GM12878 (cell line): ENCODE measurements around the gene PRR5. TPM values are rescaled to one million over a fixed set of nuclear protein-coding genes. Genes with fewer than 3 reads are reported as not detected.
A peak's percentile ranks its signal among the peaks of the same experiment; 100 is the strongest.

Experiments used
- ATAC-seq: fragments of 200-7000 bp; cut with Tn5 transposase; 3 replicates; pipeline ENCODE4 v1.9.1; 2020; ENCODE audit warnings: mild to moderate bottlenecking, moderate library complexity
- BruUV-seq: library from RNA; stranded (reverse); fragments of 400-500 nt; replicated peaks from 2 replicates; lab custom pipeline; 2021; lab: Mats Ljungman, UMichigan
- CTCF ChIA-PET: fragments of 300-600 bp; sonication (Branson Sonifier 250); formaldehyde crosslinking; extraction: SDS; loops from one replicate; lab custom pipeline; 2021; ENCODE audit warnings: inconsistent platforms; lab: Yijun Ruan, JAX
- POLR2A ChIA-PET: fragments of 350-600 bp; formaldehyde crosslinking; extraction: SDS; loops from one replicate; lab custom pipeline; 2021; ENCODE audit warnings: inconsistent platforms; lab: Charles Lee
- RAD21 ChIA-PET: fragments of 300-600 bp; sonication (Branson Sonifier 250); formaldehyde crosslinking; loops from one replicate; lab custom pipeline; 2023; ENCODE audit warnings: antibody characterized with exemption; ENCODE audit not compliant: unreplicated experiment; lab: Charles Lee
- SMC1A ChIA-PET: fragments of 300-600 bp; sonication (Branson Sonifier 250); formaldehyde crosslinking; loops from one replicate; lab custom pipeline; 2023; ENCODE audit not compliant: unreplicated experiment, uncharacterized antibody; lab: Charles Lee
- DNase-seq: peaks from one replicate; pipeline ENCODE4 v3.0.0-alpha.2; 2011; ENCODE audit warnings: low read depth, low spot score
- FAIRE-seq: peaks from 3 replicates; lab custom pipeline; 2011; peaks lifted over from hg19 to GRCh38; lab: Jason Lieb, UNC
- H2AFZ ChIP-seq: 2 replicates; pipeline ENCODE4 v1.6.0; 2011; ENCODE audit warnings: low read depth, low read length, control low read depth; ENCODE audit not compliant: control insufficient read depth
- H3K27ac ChIP-seq: 2 replicates; pipeline ENCODE4 v1.5.1; 2011; ENCODE audit warnings: control low read depth; ENCODE audit not compliant: control insufficient read depth, insufficient read depth
- H3K27me3 ChIP-seq, 2 experiments: replicated peaks in 1 of 2; 2 replicates each; pipeline versions ENCODE4 v1.6.0 to v1.6.1; 2011; ENCODE audit warnings: low read length in 1 of 2; ENCODE audit not compliant: control insufficient read depth in 2 of 2, insufficient read depth in 2 of 2
- H3K36me3 ChIP-seq, 2 experiments: 2 replicates each; pipeline ENCODE4 v1.5.1; 2011; ENCODE audit warnings: low read length in 1 of 2; ENCODE audit not compliant: control insufficient read depth in 2 of 2, insufficient read depth in 2 of 2
- H3K4me1 ChIP-seq: 2 replicates; pipeline ENCODE4 v1.6.1; 2011; ENCODE audit warnings: mild to moderate bottlenecking, low read length, moderate library complexity, mixed read lengths; ENCODE audit not compliant: control insufficient read depth, insufficient read depth
- H3K4me2 ChIP-seq: 2 replicates; pipeline ENCODE4 v1.6.0; 2011; ENCODE audit warnings: control low read depth; ENCODE audit not compliant: control insufficient read depth, insufficient read depth
- H3K4me3 ChIP-seq: fragments of 200-600 bp; sonication (generic); 2 replicates; pipeline ENCODE4 v1.5.1; 2016
- H3K79me2 ChIP-seq: 2 replicates; pipeline ENCODE4 v1.6.0; 2011; ENCODE audit warnings: low read length; ENCODE audit not compliant: control insufficient read depth, insufficient read depth
- H3K9ac ChIP-seq: 2 replicates; pipeline ENCODE4 v1.8.0; 2011; ENCODE audit warnings: low read length, control low read depth, mixed read lengths; ENCODE audit not compliant: control insufficient read depth, insufficient read depth
- H3K9me3 ChIP-seq: replicated peaks from 3 replicates; pipeline ENCODE4 v1.5.1; 2011; ENCODE audit warnings: mild to moderate bottlenecking, low read length; ENCODE audit not compliant: control insufficient read depth, insufficient read depth
- H4K20me1 ChIP-seq: 2 replicates; pipeline ENCODE4 v1.6.0; 2011; ENCODE audit not compliant: control insufficient read depth, insufficient read depth
- BHLHE40 ChIP-seq, 2 experiments: fragments of 450-650 bp in 1 of 2; IDR thresholded peaks; 2 replicates each; pipeline ENCODE4 v1.6.1; 2011 to 2017; ENCODE audit warnings: low read depth in 2 of 2, borderline replicate concordance in 1 of 2, improper control_type of control experiment in 1 of 2, low read length in 1 of 2, mild to moderate bottlenecking in 1 of 2
- CHD1 ChIP-seq: IDR thresholded peaks from 2 replicates; pipeline ENCODE4 v1.6.1; 2012; ENCODE audit warnings: low read depth, low read length, improper control_type of control experiment
- EED ChIP-seq: sonication (generic); IDR thresholded peaks from 2 replicates; pipeline ENCODE4 v1.6.1; 2016; ENCODE audit warnings: antibody characterized with exemption, low read depth
- NR2C2 ChIP-seq: IDR thresholded peaks from 2 replicates; pipeline ENCODE4 v1.6.1; 2011; ENCODE audit warnings: borderline replicate concordance, low read depth; ENCODE audit not compliant: control insufficient read depth, insufficient read length
- POU2F2 ChIP-seq: IDR thresholded peaks from 3 replicates; pipeline ENCODE4 v1.6.1; 2011; ENCODE audit warnings: low read depth, mild to moderate bottlenecking, low read length, borderline replicate concordance
- SUPT20H ChIP-seq: IDR thresholded peaks from 2 replicates; pipeline ENCODE4 v1.6.1; 2011; ENCODE audit warnings: low read depth, mild to moderate bottlenecking, low read length, moderate library complexity, borderline replicate concordance; ENCODE audit not compliant: control insufficient read depth
- ZNF384 ChIP-seq: IDR thresholded peaks from 2 replicates; pipeline ENCODE4 v1.6.1; 2012; ENCODE audit warnings: low read depth, mild to moderate bottlenecking, low read length, improper control_type of control experiment, borderline replicate concordance
- WGBS: methylation state at CpG from one replicate; pipeline ENCODE4 v1.1.6; 2016; ENCODE audit warnings: low lambda C conversion rate; ENCODE audit not compliant: insufficient replicate concordance, insufficient coverage; ENCODE audit errors: missing lambda C conversion rate; 5-methylcytosine and 5-hydroxymethylcytosine counted together
- in situ Hi-C: fragments of 300-500 bp; cut with MboI; formaldehyde crosslinking; loops from 9 replicates; pipeline ENCODE4 v1.14.3; 2018; ENCODE audit warnings: mixed read lengths
- intact Hi-C: fragments of 100-400 bp; cut with micrococcal nuclease; formaldehyde crosslinking; loops from one replicate; pipeline ENCODE4 v1.14.2; 2022; ENCODE audit not compliant: unreplicated experiment
- polyA plus RNA-seq, 11 experiments: library from polyadenylated mRNA; depleted of rRNA in 4 of 11; unstranded in 6 of 11; stranded (reverse) in 5 of 11; fragments of >200 nt; fragmentation: Nextera tagmentation in 4 of 11; fragmentation: Illumina TruSeq in 1 of 11; extraction: Ambion mirVana in 4 of 11; extraction: Trizol in 1 of 11; gene quantifications; 1 replicate in 1 of 11; 2 replicates in 10 of 11; pipeline versions ENCODE4 v1.2.1 to v1.2.3, GENCODE V29; 2011 to 2016; ENCODE audit warnings: inconsistent platforms in 2 of 11, missing spikeins in 2 of 11, low read depth in 1 of 11
- total RNA-seq, 4 experiments: library from RNA; depleted of rRNA in 3 of 4; stranded (reverse); fragments of >200 nt in 3 of 4; fragmentation: Illumina TruSeq in 1 of 4; extraction: Trizol in 1 of 4; gene quantifications; 2 replicates each; pipeline versions ENCODE4 v1.2.1 to v1.2.3, GENCODE V29; 2013 to 2021
- TF ChIP-seq, protein P1 (sequence below): fragments of 450-650 bp; formaldehyde crosslinking; IDR thresholded peaks from 2 replicates; pipeline ENCODE4 v1.4.0; 2020; ENCODE audit warnings: mild to moderate bottlenecking, moderate library complexity
- TF ChIP-seq, protein P2 (sequence below): fragments of 450-650 bp; conservative IDR thresholded peaks from 2 replicates; pipeline ENCODE4 v1.6.1; 2017; ENCODE audit warnings: mild to moderate bottlenecking, moderate library complexity
- TF ChIP-seq, protein P3 (sequence below): fragments of 450-650 bp; IDR thresholded peaks from 2 replicates; pipeline ENCODE4 v1.6.1; 2016; ENCODE audit warnings: mild to moderate bottlenecking
- TF ChIP-seq, protein P4 (sequence below): IDR thresholded peaks from 2 replicates; pipeline ENCODE4 v1.6.1; 2011; ENCODE audit warnings: low read depth, mild to moderate bottlenecking, low read length, moderate library complexity, borderline replicate concordance; ENCODE audit errors: extremely low read depth
- TF ChIP-seq, protein P5 (sequence below): fragments of 450-650 bp; formaldehyde crosslinking; IDR thresholded peaks from 2 replicates; pipeline ENCODE4 v1.4.0; 2022; ENCODE audit warnings: mild to moderate bottlenecking, moderate library complexity

The PRR5 gene
- total and polyA plus RNA-seq, 10 of the 15 experiments (the other 5 are each of a cell fraction or from before 2014, with no cell fraction given): 0.03 to 9.4 (median 1.5) TPM

DNA sequence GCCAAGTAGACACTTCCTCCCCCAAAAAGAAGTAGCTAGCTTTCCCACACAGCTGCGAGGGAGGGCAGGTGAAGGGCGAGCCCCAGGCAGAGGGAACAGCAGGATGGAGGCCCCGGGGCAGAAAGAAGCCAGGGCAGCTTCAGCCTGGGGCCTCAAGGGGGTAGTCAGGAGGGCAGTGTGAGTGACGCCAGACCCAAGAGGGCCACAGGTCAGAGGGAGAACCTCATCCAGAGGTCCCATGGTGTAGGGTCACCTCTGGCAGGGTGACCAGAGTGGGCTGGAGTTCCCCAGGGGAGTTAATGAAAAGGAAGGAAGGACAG, 9.2 kb downstream of the PRR5 start:
- H3K9me3 ChIP-seq: no peaks in the 10 kb centered on the region
- BruUV-seq: no TSS peak
- ChIA-PET RAD21 (no interaction called here), POLR2A (no interaction called here), CTCF (no interaction called here), SMC1A (interaction anchor here (1.4 kb wide), 1 partner anchor 8 kb away, joined by 3 read pairs; no protein-coding TSS in a partner anchor)
- no peak overlapping the region for H3K4me3 ChIP-seq
- peaks cover 8% of the 10 kb centered on the region; the same call in 1 of the 2 replicates for H3K4me1 ChIP-seq
- no peaks in the 10 kb centered on the region for H4K20me1 ChIP-seq
- no peaks in the 10 kb centered on the region for H3K36me3 ChIP-seq
- FAIRE-seq (no peak), DNase-seq (no peak), ATAC-seq (peak; percentile 12; the same call in 2 of the 3 replicates)
- H3K4me2 ChIP-seq: no peak overlapping the region
- 45% methylated on average over 4 of the region's 4 CpGs for WGBS
- no peaks in the 10 kb centered on the region for H3K27me3 ChIP-seq
- intact Hi-C loops (no loop called here), in situ Hi-C loops (no loop called here)
- no peaks in the 10 kb centered on the region for H3K79me2 ChIP-seq
- no peak overlapping the region for H3K9ac ChIP-seq
- no peak overlapping the region for H3K27ac ChIP-seq
- H2AFZ ChIP-seq: no peak overlapping the region
- no peak for TF ChIP-seq BHLHE40 (IDR thresholded peaks at IDR 0.05; ENCODE audit: borderline replicate concordance in 1 of 2, low read depth in 2 of 2, low read length in 1 of 2)
- no peak for TF ChIP-seq CHD1
- TF ChIP-seq EED: no peak
- TF ChIP-seq, protein P1, sequence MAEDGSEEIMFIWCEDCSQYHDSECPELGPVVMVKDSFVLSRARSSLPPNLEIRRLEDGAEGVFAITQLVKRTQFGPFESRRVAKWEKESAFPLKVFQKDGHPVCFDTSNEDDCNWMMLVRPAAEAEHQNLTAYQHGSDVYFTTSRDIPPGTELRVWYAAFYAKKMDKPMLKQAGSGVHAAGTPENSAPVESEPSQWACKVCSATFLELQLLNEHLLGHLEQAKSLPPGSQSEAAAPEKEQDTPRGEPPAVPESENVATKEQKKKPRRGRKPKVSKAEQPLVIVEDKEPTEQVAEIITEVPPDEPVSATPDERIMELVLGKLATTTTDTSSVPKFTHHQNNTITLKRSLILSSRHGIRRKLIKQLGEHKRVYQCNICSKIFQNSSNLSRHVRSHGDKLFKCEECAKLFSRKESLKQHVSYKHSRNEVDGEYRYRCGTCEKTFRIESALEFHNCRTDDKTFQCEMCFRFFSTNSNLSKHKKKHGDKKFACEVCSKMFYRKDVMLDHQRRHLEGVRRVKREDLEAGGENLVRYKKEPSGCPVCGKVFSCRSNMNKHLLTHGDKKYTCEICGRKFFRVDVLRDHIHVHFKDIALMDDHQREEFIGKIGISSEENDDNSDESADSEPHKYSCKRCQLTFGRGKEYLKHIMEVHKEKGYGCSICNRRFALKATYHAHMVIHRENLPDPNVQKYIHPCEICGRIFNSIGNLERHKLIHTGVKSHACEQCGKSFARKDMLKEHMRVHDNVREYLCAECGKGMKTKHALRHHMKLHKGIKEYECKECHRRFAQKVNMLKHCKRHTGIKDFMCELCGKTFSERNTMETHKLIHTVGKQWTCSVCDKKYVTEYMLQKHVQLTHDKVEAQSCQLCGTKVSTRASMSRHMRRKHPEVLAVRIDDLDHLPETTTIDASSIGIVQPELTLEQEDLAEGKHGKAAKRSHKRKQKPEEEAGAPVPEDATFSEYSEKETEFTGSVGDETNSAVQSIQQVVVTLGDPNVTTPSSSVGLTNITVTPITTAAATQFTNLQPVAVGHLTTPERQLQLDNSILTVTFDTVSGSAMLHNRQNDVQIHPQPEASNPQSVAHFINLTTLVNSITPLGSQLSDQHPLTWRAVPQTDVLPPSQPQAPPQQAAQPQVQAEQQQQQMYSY (CRISPR knock-in tag): no peak
- no peak for TF ChIP-seq SUPT20H
- no peak for TF ChIP-seq POU2F2
- TF ChIP-seq, protein P2, sequence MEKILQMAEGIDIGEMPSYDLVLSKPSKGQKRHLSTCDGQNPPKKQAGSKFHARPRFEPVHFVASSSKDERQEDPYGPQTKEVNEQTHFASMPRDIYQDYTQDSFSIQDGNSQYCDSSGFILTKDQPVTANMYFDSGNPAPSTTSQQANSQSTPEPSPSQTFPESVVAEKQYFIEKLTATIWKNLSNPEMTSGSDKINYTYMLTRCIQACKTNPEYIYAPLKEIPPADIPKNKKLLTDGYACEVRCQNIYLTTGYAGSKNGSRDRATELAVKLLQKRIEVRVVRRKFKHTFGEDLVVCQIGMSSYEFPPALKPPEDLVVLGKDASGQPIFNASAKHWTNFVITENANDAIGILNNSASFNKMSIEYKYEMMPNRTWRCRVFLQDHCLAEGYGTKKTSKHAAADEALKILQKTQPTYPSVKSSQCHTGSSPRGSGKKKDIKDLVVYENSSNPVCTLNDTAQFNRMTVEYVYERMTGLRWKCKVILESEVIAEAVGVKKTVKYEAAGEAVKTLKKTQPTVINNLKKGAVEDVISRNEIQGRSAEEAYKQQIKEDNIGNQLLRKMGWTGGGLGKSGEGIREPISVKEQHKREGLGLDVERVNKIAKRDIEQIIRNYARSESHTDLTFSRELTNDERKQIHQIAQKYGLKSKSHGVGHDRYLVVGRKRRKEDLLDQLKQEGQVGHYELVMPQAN: no peak
- TF ChIP-seq, protein P3, sequence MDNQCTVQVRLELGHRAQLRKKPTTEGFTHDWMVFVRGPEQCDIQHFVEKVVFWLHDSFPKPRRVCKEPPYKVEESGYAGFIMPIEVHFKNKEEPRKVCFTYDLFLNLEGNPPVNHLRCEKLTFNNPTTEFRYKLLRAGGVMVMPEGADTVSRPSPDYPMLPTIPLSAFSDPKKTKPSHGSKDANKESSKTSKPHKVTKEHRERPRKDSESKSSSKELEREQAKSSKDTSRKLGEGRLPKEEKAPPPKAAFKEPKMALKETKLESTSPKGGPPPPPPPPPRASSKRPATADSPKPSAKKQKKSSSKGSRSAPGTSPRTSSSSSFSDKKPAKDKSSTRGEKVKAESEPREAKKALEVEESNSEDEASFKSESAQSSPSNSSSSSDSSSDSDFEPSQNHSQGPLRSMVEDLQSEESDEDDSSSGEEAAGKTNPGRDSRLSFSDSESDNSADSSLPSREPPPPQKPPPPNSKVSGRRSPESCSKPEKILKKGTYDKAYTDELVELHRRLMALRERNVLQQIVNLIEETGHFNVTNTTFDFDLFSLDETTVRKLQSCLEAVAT: no peak
- TF ChIP-seq NR2C2: no peak
- TF ChIP-seq, protein P4, sequence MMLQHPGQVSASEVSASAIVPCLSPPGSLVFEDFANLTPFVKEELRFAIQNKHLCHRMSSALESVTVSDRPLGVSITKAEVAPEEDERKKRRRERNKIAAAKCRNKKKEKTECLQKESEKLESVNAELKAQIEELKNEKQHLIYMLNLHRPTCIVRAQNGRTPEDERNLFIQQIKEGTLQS: no peak
- TF ChIP-seq, protein P5, sequence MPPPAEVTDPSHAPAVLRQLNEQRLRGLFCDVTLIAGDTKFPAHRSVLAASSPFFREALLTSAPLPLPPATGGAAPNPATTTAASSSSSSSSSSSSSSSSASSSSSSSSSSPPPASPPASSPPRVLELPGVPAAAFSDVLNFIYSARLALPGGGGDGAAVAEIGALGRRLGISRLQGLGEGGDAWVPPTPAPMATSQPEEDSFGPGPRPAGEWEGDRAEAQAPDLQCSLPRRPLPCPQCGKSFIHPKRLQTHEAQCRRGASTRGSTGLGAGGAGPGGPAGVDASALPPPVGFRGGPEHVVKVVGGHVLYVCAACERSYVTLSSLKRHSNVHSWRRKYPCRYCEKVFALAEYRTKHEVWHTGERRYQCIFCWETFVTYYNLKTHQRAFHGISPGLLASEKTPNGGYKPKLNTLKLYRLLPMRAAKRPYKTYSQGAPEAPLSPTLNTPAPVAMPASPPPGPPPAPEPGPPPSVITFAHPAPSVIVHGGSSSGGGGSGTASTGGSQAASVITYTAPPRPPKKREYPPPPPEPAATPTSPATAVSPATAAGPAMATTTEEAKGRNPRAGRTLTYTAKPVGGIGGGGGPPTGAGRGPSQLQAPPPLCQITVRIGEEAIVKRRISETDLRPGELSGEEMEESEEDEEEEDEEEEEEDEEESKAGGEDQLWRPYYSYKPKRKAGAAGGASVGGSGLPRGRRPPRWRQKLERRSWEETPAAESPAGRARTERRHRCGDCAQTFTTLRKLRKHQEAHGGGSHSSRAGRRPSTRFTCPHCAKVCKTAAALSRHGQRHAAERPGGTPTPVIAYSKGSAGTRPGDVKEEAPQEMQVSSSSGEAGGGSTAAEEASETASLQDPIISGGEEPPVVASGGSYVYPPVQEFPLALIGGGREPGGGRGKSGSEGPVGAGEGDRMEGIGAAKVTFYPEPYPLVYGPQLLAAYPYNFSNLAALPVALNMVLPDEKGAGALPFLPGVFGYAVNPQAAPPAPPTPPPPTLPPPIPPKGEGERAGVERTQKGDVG (CRISPR knock-in tag): no peak
- no peak for TF ChIP-seq ZNF384
